ENCODE data around the gene ELL. TPM values are rescaled to one million over a fixed set of nuclear protein-coding genes. Genes with fewer than 3 reads are reported as not detected.

The ELL gene
- total and polyA plus RNA-seq, 9 of the 15 experiments (the other 6 are each of a cell fraction or from before 2014, with no cell fraction given) = 0.24 to 22.5 (median 4.1) TPM

DNA sequence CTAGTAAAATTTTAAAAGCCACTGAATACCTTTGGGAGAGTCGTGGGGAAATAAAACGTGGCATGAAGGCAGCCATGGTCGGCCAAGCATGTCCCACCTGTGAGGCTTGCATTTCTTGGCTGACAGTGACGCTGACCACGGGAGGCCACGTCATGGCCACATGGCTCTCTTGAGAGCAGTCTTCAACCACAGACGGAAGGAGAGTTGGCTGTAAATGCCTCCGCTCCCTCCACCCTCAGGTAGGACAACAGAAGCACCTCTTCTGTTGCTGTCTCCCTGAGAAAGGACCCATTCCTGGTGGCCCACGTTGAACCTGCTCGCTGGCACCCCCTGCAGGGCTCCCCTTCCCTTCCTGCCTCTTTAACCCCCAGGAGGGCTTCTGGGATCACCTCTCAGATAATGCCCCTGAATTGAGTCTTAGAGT lies 113.8 kb downstream of the ELL start (continued):
- TF ChIP-seq DNMT1 (IDR thresholded peaks at IDR 0.05) = no peak
- TF ChIP-seq GATA2 (CRISPR knock-in tag; IDR thresholded peaks at IDR 0.05) = no peak
- TF ChIP-seq, protein P1, sequence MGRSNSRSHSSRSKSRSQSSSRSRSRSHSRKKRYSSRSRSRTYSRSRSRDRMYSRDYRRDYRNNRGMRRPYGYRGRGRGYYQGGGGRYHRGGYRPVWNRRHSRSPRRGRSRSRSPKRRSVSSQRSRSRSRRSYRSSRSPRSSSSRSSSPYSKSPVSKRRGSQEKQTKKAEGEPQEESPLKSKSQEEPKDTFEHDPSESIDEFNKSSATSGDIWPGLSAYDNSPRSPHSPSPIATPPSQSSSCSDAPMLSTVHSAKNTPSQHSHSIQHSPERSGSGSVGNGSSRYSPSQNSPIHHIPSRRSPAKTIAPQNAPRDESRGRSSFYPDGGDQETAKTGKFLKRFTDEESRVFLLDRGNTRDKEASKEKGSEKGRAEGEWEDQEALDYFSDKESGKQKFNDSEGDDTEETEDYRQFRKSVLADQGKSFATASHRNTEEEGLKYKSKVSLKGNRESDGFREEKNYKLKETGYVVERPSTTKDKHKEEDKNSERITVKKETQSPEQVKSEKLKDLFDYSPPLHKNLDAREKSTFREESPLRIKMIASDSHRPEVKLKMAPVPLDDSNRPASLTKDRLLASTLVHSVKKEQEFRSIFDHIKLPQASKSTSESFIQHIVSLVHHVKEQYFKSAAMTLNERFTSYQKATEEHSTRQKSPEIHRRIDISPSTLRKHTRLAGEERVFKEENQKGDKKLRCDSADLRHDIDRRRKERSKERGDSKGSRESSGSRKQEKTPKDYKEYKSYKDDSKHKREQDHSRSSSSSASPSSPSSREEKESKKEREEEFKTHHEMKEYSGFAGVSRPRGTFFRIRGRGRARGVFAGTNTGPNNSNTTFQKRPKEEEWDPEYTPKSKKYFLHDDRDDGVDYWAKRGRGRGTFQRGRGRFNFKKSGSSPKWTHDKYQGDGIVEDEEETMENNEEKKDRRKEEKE (IDR thresholded peaks at IDR 0.05; ENCODE audit: borderline replicate concordance in 1 of 2, control insufficient read depth in 1 of 2, low read depth in 2 of 2, low read length in 1 of 2) = no peak
- TF ChIP-seq TCF7L2 (IDR thresholded peaks at IDR 0.05; ENCODE audit: low read depth, low read length) = no peak
- TF ChIP-seq, protein P2, sequence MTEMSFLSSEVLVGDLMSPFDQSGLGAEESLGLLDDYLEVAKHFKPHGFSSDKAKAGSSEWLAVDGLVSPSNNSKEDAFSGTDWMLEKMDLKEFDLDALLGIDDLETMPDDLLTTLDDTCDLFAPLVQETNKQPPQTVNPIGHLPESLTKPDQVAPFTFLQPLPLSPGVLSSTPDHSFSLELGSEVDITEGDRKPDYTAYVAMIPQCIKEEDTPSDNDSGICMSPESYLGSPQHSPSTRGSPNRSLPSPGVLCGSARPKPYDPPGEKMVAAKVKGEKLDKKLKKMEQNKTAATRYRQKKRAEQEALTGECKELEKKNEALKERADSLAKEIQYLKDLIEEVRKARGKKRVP (CRISPR knock-in tag; IDR thresholded peaks at IDR 0.05) = no peak
- TF ChIP-seq ZNF140 (CRISPR knock-in tag; IDR thresholded peaks at IDR 0.05) = no peak
- no peak for TF ChIP-seq TCF3 (CRISPR knock-in tag; IDR thresholded peaks at IDR 0.05)
- TF ChIP-seq ZNF217 (CRISPR knock-in tag; IDR thresholded peaks at IDR 0.05) = no peak
- TF ChIP-seq SPI1 (IDR thresholded peaks at IDR 0.05; ENCODE audit: borderline replicate concordance, low read depth, low read length) = no peak
- TF ChIP-seq, protein P3, sequence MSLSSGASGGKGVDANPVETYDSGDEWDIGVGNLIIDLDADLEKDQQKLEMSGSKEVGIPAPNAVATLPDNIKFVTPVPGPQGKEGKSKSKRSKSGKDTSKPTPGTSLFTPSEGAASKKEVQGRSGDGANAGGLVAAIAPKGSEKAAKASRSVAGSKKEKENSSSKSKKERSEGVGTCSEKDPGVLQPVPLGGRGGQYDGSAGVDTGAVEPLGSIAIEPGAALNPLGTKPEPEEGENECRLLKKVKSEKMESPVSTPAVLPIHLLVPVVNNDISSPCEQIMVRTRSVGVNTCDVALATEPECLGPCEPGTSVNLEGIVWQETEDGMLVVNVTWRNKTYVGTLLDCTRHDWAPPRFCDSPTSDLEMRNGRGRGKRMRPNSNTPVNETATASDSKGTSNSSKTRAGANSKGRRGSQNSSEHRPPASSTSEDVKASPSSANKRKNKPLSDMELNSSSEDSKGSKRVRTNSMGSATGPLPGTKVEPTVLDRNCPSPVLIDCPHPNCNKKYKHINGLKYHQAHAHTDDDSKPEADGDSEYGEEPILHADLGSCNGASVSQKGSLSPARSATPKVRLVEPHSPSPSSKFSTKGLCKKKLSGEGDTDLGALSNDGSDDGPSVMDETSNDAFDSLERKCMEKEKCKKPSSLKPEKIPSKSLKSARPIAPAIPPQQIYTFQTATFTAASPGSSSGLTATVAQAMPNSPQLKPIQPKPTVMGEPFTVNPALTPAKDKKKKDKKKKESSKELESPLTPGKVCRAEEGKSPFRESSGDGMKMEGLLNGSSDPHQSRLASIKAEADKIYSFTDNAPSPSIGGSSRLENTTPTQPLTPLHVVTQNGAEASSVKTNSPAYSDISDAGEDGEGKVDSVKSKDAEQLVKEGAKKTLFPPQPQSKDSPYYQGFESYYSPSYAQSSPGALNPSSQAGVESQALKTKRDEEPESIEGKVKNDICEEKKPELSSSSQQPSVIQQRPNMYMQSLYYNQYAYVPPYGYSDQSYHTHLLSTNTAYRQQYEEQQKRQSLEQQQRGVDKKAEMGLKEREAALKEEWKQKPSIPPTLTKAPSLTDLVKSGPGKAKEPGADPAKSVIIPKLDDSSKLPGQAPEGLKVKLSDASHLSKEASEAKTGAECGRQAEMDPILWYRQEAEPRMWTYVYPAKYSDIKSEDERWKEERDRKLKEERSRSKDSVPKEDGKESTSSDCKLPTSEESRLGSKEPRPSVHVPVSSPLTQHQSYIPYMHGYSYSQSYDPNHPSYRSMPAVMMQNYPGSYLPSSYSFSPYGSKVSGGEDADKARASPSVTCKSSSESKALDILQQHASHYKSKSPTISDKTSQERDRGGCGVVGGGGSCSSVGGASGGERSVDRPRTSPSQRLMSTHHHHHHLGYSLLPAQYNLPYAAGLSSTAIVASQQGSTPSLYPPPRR (CRISPR knock-in tag; IDR thresholded peaks at IDR 0.05; ENCODE audit: borderline replicate concordance) = 0 out of 2 replicates have a peak, but pooled peaks have one; percentile 41
- TF ChIP-seq, protein P4, sequence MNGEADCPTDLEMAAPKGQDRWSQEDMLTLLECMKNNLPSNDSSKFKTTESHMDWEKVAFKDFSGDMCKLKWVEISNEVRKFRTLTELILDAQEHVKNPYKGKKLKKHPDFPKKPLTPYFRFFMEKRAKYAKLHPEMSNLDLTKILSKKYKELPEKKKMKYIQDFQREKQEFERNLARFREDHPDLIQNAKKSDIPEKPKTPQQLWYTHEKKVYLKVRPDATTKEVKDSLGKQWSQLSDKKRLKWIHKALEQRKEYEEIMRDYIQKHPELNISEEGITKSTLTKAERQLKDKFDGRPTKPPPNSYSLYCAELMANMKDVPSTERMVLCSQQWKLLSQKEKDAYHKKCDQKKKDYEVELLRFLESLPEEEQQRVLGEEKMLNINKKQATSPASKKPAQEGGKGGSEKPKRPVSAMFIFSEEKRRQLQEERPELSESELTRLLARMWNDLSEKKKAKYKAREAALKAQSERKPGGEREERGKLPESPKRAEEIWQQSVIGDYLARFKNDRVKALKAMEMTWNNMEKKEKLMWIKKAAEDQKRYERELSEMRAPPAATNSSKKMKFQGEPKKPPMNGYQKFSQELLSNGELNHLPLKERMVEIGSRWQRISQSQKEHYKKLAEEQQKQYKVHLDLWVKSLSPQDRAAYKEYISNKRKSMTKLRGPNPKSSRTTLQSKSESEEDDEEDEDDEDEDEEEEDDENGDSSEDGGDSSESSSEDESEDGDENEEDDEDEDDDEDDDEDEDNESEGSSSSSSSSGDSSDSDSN (IDR thresholded peaks at IDR 0.05; ENCODE audit: borderline replicate concordance in 1 of 2, low read depth in 2 of 2, low read length in 2 of 2) = no peak
- TF ChIP-seq, protein P5, sequence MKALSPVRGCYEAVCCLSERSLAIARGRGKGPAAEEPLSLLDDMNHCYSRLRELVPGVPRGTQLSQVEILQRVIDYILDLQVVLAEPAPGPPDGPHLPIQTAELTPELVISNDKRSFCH (CRISPR knock-in tag; IDR thresholded peaks at IDR 0.05) = no peak
- TF ChIP-seq, protein P5 (tag; IDR thresholded peaks at IDR 0.05) = peak; percentile 51; the same call in 1 of the 2 replicates
- no peak for TF ChIP-seq NFIX (CRISPR knock-in tag; IDR thresholded peaks at IDR 0.05; ENCODE audit: low read depth)
